GM19351 (cell line): Measurements from ENCODE around the gene PNPLA2.
A peak's percentile ranks its signal among the peaks of the same experiment; 100 is the strongest.

ENCODE experiments used
- ATAC-seq: cut with Tn5 transposase; IDR thresholded peaks from one replicate; pipeline ENCODE4 v1.9.1; 2021; ENCODE audit warnings: mild to moderate bottlenecking, moderate library complexity; ENCODE audit not compliant: unreplicated experiment

The PNPLA2 gene

GRCh38 chr11:818396-819128, at the start of gene PNPLA2:
PNPLA2 (plus strand) TSS chr11:818914; CDS start chr11:819719, 805 bp downstream.
- ATAC-seq, result no peak

- ATAC-seq, result no peak
Measured at GRCh38 chr11:769887-770641, 48.6 kb upstream of the PNPLA2 start.

GRCh38 chr11:770642-771616, 47.8 kb upstream of the PNPLA2 start:
- no peak for ATAC-seq

DNA sequence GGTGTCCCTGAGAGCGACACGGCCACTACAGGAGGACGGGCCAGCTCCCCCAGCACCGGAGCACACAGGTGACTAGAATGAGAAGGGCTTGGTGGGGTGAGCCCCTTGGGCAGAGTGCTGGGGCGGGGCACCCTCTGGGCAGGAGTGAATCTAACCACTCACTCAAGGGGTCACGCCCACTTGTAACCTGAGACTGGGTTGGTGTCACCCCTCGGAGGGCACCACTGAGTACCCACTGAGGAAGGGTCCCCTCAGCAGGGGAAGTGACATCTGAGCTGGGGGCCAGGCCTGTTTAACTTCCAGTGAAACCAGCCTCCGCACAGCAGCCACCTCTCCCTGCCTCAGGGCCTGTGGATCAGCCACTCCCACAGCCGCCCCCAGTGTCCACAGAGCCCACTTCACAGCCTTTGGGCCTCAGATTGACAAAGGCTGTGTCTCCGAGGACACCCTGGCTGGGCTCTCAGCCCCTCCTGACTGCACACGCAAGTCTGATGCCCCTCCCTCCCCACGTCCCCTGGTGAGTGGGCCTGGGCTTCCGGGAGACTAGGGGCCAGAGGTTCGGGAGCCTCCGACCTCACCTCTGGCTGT, 47.0 kb upstream of the PNPLA2 start:
- ATAC-seq, result no peak

GRCh38 chr11:772429-773390, 46.0 kb upstream of the PNPLA2 start:
- no peak for ATAC-seq

DNA sequence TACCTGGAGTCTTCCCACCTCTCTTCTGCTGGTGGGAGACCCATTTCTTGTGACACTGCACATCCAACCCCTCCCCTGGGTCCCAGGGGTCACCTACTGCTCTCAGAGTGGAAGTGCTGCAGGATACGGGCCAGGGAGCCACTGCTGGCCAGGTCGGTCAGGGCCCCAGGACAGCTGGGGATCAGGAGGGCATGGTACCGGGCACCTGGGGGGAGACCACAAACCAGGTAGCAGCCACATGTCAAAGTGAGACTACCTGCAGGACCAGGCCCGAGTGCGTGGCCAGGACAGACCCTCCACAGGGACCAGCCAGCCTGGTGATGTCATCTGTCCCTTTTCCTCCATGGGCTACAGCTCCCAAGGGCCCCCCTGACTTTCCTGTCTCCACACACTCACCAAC, 45.3 kb upstream of the PNPLA2 start:
- no peak for ATAC-seq

DNA sequence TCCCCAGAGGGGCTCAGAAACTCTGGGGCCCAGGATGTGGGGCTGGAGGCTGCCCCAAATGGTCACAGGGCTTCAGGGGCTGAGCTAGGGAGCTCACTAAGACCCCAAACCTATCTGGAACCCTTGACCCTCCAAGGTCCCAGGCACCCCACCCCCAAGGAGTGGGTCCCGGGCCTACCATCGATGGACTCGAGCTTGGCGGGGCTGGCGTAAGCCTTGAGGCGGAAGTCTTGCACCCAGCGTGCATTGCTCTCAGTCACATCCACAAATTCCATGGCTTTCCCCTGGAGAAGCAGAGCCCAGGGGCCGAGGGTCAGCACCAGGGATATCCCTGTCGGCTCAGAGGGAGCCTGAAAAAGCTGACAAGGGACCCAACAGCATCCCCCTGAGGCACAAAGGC, 44.9 kb upstream of the PNPLA2 start:
- no peak for ATAC-seq

GRCh38 chr11:774873-775592, 43.7 kb upstream of the PNPLA2 start:
- ATAC-seq, result no peak

GRCh38 chr11:776263-776560, 42.5 kb upstream of the PNPLA2 start:
- no peak for ATAC-seq

DNA sequence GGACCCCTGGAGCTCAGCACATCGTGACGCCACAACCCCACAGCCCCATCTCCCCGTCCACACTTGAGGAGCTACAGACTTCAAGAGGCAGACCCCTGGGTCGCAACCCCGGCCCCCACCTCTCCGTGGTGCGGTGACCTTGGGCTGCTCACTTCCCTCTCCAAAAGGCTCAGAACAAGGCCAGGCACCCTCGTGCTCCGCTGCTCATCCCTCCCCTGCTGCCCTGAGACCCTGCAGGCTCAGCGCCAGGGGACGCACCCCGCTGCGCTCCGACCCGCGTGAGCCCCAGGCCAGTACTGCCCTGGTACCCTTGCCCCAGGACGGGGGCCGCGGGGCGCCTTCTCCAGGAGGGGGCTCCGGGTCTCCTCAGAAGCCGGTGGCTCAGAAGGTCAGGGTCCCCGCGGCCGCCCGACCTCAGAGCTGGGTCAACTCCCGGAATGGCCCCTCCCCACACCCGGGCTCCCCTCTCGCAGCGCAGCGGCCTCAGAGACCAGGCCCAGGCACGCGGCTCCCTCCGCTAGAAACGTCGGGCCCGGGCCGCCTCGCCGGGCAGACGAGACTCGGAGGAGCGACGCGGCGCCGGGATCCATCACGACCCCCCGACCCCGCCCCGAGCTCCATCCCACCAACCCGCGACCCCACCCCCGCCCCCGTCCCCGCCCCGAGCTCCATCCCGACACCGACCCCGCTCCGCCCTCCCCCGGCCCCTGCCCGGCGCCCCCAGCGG, 42.0 kb upstream of the PNPLA2 start:
- ATAC-seq, result peak; percentile 34

DNA sequence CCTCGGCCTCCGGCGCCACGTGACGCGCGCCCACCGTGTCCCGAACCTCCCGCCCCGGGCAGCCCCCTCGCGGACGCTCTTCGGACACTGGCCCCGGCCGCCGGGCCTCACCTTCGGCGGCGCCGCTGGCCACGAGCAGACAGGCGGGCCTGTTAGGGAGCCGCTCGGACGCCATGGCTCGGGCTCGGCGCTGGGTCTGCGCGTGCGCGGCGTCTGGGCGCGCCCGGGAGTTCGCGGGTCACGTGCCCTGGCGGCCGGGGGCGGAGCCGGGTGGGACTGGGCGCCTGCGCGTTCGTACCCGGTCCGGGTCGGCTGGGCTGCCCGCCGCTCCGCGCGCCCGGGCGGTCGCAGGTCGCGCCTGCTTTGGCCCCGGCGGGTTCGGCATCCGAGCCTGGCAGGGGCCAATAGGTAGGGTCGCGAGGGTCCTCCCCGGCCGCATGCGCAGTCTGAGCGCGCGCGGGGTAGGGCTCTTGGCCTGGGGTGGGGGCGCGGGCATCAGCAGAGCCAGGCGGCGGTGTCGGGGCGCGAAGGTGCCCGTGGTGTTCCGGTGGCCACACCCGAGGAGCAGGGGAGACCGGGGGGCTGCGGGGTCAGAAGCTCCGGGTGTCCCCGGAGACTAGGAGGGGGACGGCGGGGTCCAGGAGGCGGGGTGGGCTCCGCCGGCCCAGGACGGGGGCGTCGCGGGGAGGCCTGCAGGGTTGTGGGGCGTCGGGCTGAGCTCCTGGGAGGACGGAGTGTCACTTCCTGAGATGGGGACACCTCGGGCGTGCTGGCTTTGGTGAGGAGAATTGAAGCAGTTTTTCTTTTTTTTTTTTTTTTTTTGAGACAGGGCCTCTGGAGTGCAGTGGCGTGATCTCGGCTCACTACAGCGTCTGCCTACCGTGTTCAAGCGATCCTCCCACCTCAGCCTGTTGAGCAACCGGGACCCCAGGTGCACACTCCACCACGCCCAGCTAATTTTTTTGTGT, 41.1 kb upstream of the PNPLA2 start, which contains the start of gene GATD1:
TSS of gene GATD1 (minus strand) at position 200 of the 968 bp plus-strand sequence. CDS start at position 175, 25 bp downstream.
- peak; percentile 79 for ATAC-seq

GRCh38 chr11:778976-779954, 39.4 kb upstream of the PNPLA2 start:
- ATAC-seq, result no peak

- no peak for ATAC-seq
Measured at GRCh38 chr11:779955-780532, 38.7 kb upstream of the PNPLA2 start.

GRCh38 chr11:782264-783174, 36.2 kb upstream of the PNPLA2 start:
- ATAC-seq, result no peak

DNA sequence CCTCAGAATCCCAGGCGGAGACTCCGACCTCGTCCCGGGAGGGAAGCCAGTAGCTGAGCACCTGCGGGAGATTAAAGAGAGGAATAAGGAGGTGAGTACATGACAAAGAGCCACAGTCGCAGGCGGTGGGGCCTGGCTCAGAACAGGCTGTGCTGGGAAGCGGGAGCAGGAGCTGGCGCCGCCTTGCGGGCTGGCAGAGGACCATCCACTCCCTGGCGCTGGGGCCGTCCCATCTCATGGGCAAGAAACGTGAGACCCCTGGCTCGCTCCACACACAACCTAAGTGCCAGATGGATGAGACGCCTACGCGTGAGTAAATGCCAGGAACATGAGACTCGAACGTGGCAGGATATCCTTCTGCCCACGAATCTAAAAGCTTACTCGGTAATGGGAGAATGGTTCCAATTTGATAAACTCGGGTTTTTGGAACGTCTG, 35.1 kb upstream of the PNPLA2 start:
- ATAC-seq, result no peak
